HG03457 (cell line): ENCODE results near the gene LIAS.
"Not testable (repeated sequence)": the region's sequence is repeated elsewhere in the genome, so short reads cannot be mapped to it uniquely, and the experiment has no call there.

Experiments used
- ATAC-seq: cut with Tn5 transposase; IDR thresholded peaks from one replicate; pipeline ENCODE4 v1.9.1; 2021; ENCODE audit warnings: moderate number of reproducible peaks; ENCODE audit not compliant: unreplicated experiment

Gene LIAS

DNA sequence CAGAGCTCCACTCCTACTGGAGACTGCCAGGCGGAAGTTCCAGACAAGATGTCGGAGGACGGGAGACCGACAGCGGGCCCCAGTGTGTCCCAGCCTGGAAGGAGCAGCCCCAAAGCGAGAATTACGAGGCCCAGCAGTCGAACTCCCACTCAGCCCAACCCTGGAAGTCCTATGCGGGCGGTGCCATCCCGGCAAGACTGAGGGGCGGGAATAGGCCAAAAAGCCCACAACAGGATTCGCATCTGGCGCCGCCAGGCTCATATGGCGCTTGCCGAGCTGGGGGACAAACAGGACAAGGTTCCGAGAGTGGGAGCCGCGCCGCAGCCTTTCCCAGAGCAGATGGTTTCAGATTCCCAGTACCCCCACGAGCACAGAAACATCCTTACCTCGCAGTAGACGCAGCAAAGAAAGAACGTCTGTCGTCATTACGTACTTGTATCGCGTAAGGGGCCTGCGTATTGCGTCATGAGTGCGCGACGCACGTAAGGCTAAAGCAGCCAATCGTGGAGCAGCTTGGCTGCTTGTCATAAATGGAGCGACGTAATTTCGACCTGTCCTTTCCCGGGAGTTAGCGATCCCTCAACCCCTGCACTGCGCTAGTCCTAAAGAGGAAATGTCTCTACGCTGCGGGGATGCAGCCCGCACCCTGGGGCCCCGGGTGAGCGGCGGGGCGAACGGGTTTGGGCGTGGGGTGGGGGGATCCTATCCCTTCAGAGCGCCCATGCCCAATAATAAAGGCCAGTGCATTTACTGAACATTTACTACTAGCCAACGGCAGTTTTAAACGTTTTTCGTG, at the start of gene LIAS, which contains the start of gene RPL9:
LIAS (plus strand) TSS at position 552 of the 796 bp plus-strand sequence; CDS start at position 614, 62 bp downstream.
RPL9 (minus strand) TSS at position 418 of the 796 bp plus-strand sequence. CDS start 483 bp downstream, outside the sequence.
- peak; percentile 72 for ATAC-seq

- no peak for ATAC-seq
These were observed 48.4 kb upstream of the LIAS start for GRCh38 chr4:39410415-39410814.

- not testable (repeated sequence) for ATAC-seq
These were observed 47.3 kb upstream of the LIAS start for GRCh38 chr4:39411561-39411960.

GRCh38 chr4:39415678-39416283, 43.1 kb upstream of the LIAS start:
- ATAC-seq: no peak

DNA sequence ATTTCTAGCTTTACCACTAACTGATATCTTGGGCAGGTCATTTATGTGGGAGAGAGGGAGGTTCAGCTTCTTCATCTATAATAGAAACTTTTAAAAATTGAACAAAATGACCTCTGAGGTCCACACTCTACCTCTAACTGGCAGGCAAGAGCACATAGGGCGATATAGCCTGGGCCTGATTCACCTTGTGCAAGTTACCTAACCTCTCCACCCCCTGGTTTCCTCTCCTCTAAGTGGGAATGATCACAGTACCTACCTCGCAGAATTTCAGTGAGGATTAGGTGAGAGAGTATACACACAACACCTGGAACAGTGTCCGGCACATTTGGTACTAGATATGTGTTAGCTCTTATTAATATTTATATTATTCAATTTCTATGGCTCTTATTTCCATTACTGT, 36.6 kb upstream of the LIAS start:
- ATAC-seq: no peak

DNA sequence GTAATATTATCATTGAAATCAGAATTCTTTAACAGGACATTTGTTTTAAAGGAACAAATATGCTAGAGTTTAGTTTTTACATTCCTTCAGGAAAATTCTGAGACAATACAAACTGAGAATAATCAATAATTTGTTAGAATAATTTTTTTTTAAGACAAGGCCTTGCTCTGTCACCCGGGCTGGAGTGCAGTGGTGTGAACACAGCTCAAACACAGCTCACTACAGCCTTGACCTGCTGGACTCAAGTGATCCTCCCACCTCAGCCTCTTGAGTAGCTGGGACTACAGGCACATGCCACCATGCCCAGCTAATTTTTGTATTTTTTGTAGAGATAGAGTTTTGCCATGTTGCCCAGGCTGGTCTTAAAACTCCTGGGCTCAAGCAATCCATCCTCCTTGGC, 33.6 kb upstream of the LIAS start:
- not testable (repeated sequence) for ATAC-seq

DNA sequence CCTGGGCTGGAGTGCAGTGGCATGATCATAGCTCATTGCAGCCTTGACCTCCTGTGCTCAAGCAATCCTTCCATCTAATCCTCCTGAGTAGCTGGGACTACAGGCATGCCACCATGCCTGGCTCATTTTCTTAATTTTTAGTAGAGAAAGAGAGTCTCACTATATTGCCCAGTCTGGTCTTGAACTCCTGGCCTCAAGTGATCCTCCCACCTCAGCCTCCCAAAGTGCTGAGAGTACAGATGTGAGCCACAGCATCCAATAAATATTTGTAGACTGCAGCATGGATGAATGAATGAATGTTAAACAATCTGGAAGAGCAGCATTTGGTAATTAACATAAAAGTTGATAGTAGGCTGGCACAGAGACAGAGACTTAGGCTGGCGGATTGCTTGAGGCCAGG, 32.1 kb upstream of the LIAS start:
- ATAC-seq: no peak

DNA sequence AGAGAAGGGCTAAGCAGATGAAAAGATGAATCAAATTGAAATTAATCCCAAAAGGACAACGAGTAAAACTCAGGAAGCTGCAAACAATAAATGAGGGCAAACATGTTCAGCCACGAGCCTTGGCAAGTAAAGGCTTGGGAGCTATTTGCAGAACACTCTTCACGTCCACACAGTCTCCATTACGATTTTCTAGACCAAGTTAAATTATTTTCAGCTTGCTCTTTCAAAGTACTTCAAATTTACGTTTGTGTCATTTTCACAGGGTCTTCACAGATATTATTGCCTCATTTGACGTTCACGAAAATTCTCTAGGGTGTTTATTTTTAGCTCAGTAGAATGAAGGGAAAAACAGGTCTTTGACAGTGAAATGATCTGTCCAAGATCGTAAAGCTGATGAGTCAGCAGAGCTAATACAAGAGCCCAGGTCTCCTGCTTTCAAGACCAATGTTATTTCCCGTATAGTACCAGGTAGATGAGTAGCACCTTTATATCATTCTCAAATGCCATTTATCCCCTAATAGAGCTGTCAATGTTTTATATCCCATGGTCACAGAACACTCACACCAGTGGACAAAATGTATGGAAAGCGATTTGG, 31.2 kb upstream of the LIAS start:
- no peak for ATAC-seq

DNA sequence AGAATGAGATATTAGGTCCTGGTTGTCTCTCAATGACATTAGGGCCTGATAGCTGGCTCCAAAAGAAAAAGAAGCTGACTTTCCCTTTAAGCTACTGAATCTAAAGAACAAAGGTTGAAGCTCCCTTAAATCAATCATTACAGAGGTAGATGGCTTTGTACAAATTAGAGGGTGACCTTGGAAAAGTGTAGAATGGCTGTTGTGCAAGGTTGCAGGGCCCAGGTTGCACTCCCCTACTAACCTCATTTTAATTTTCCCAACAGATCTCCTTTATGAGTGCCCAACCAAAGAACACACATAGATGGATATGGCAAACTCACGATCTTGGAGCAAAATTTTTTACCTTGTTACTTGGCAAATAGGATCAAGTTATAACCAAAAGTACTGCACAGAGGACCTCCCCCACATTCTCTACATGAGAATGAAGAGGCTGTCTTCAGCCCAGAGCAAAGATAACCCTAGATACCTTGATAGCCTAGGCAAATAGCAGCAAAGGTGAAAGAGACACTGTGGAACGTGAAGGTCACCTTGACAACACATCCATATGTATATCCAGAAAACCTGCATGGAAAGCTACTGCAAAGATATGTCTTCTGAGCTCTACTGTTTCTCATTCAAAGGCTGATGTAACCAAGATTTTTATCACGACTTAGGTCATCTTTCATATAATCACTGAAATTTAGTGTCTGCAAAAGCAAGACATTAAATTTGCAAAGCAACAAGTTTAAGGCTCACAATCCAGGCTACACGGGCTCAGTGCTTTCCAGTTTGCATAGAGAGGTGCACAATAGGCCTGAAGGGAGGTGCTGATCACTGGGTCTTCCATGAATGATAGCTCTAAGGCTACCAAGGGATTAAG, 29.2 kb upstream of the LIAS start:
- ATAC-seq: no peak

- ATAC-seq: no peak
These were observed 24.9 kb upstream of the LIAS start for GRCh38 chr4:39433878-39434492.

DNA sequence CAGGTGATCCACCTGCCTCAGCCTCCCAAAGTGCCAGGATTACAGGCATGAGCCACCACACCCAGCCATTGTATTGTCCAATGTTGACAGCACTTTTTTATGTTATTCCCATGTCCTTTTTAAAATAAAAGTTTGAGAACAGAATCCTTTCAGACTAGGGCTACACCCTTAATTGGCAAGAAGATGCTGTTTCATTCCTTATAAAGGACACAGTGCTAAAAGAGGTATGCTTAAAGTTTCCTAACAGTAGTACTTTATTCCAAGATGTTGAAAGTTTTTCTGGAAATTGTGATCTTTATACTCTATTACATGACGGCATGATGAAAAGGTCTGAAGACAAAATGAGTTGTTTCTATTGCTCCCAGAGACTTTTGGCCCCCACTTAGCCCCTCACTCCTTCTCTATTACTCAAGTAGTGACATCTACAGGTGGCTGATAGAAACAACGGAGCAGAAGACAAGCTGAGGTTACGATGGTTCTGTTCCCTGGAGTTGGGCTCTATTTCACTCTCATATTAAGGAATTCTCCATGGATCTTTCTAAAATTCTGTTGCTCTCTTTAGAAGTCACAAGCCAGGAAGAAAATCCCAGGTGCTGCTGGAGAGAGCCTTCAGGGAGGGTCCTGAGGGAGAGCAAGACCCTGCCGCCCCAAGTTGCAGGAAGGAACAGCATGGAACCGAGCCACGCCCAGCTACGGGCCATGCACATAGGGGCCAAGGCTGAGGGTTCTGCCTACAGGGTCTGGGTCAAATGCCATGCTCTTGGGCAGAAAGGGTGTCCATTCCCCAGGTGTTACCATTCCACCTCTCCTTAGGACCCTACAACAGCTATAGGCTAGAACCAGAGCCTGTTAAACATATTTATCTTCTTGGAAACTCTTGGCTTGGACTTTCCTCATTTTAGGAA, 22.9 kb upstream of the LIAS start:
- ATAC-seq: no peak

- no peak for ATAC-seq
These were observed 17.3 kb upstream of the LIAS start for GRCh38 chr4:39441593-39441992.

- no peak for ATAC-seq
These were observed 15.9 kb upstream of the LIAS start for GRCh38 chr4:39442998-39443397.

GRCh38 chr4:39446483-39446841, 12.4 kb upstream of the LIAS start:
- ATAC-seq: no peak

DNA sequence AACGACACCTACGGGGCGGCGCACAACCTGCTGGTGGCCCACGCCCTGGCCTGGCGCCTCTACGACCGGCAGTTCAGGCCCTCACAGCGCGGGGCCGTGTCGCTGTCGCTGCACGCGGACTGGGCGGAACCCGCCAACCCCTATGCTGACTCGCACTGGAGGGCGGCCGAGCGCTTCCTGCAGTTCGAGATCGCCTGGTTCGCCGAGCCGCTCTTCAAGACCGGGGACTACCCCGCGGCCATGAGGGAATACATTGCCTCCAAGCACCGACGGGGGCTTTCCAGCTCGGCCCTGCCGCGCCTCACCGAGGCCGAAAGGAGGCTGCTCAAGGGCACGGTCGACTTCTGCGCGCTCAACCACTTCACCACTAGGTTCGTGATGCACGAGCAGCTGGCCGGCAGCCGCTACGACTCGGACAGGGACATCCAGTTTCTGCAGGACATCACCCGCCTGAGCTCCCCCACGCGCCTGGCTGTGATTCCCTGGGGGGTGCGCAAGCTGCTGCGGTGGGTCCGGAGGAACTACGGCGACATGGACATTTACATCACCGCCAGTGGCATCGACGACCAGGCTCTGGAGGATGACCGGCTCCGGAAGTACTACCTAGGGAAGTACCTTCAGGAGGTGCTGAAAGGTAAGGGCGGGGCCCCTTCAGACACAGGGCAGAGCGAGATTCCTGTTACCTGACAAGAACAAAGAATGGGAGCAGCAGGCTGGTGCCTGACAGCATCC, 11.8 kb upstream of the LIAS start:
- ATAC-seq: peak; percentile 66

GRCh38 chr4:39450618-39451017, 8.2 kb upstream of the LIAS start:
- no peak for ATAC-seq

GRCh38 chr4:39451423-39452023, 7.3 kb upstream of the LIAS start:
- no peak for ATAC-seq

- no peak for ATAC-seq
These were observed 6.5 kb upstream of the LIAS start for GRCh38 chr4:39452153-39452859.
